Measurements from ENCODE around the gene MAST4. TPM values are rescaled to one million over a fixed set of nuclear protein-coding genes. Genes with fewer than 3 reads are reported as not detected.

MAST4 gene
- total RNA-seq, 1 donor from 2014 or later: 10.4 TPM

DNA sequence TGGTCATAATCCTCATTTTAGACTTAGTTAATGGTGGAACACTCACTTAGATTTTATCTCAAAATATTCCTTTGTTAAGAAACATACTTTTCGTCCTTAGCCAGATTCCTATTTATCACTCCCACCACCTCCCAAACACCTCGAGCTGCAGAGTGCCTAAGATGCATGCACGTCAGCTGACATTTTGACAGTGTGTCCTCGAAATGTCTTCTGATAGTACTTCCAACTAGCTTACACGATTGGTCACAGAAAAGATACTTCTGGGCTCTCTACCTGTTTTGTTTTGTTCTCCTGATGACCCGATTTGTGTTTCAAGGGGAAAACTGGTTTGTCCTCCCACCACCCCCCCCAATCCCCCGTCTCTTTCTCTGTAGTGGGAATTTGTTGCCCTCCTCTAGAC is 230.1 kb downstream of the MAST4 start:
- H3K9ac ChIP-seq (ENCODE audit: low read depth in 1 of 3, low read length in 3 of 3): no peak overlapping the region
- no peaks in the 10 kb centered on the region for H3K36me3 ChIP-seq (ENCODE audit: control insufficient read depth in 3 of 3, insufficient read depth in 3 of 3, low read length in 3 of 3)
- H3K27me3 ChIP-seq (ENCODE audit: control insufficient read depth in 3 of 3, insufficient read depth in 3 of 3, low read length in 3 of 3): no peaks in the 10 kb centered on the region
- H3K4me1 ChIP-seq (ENCODE audit: control insufficient read depth in 3 of 3, insufficient read depth in 3 of 3, low read length in 3 of 3): peaks cover 3 to 14% (median 4%) of the 10 kb centered on the region in 3 donors
- no peaks in the 10 kb centered on the region for H3K9me3 ChIP-seq (ENCODE audit: control insufficient read depth in 3 of 3, low read length in 3 of 3)
- H3K27ac ChIP-seq (ENCODE audit: low read depth, low read length): no peak overlapping the region
- H3K4me3 ChIP-seq (ENCODE audit: low read length in 3 of 3): no peak overlapping the region

DNA sequence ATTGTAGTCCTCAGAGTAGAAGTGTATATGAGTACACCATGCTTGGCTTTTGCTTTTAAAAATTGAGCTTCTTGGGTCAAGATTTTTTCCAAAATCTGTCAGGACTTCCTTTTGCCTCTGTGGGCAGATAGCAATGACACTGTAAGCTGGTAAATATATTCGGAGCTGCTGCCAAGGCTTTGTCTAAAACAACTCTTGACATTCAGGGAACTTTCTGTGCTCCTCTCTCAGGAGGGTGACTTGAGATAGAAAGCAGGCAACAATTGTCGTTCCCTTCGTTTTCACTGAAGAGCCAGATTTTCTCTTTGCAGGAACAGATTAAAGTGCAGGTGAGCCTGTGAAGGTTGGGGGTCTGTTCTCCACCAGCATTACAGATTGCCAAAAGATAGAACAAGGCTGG is 230.5 kb downstream of the MAST4 start:
- no peak overlapping the region for H3K27ac ChIP-seq (ENCODE audit: low read depth, low read length)
- H3K4me1 ChIP-seq (ENCODE audit: control insufficient read depth in 3 of 3, insufficient read depth in 3 of 3, low read length in 3 of 3): peaks cover 3 to 14% (median 4%) of the 10 kb centered on the region in 3 donors
- no peaks in the 10 kb centered on the region for H3K27me3 ChIP-seq (ENCODE audit: control insufficient read depth in 3 of 3, insufficient read depth in 3 of 3, low read length in 3 of 3)
- no peaks in the 10 kb centered on the region for H3K9me3 ChIP-seq (ENCODE audit: control insufficient read depth in 3 of 3, low read length in 3 of 3)
- H3K4me3 ChIP-seq (ENCODE audit: low read length in 3 of 3): no peak overlapping the region
- no peaks in the 10 kb centered on the region for H3K36me3 ChIP-seq (ENCODE audit: control insufficient read depth in 3 of 3, insufficient read depth in 3 of 3, low read length in 3 of 3)
- no peak overlapping the region for H3K9ac ChIP-seq (ENCODE audit: low read depth in 1 of 3, low read length in 3 of 3)

DNA sequence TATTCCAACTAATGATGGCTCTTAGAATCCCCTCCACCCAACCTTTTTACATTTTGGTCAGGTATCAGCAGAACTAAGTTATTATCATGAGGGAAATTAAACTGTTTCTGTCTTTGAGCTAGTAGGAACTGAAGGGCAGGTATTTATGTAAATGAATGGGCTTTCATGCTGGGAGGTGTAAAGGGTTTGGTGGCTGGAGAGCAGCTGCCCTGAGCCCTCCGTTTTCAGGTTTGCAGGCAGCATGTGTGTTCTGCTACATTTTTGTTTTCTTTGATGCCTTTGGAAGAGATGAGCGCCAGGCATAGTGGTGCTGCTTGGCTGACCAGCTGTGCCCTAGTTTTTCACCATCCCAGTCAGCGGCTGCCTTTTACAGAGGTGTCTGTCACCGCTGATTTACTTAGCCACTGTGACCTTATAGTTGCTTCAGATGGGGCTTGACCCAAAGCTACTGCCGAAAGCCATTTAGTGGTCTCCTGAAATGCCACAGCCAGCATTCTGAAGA is 231.9 kb downstream of the MAST4 start:
- Histone ChIP-seq H3K27ac (ENCODE audit: low read depth, low read length) (no peak overlapping the region), H3K9ac (ENCODE audit: low read depth in 1 of 3, low read length in 3 of 3) (peak overlapping the region; percentile 20 to 68 (median 34)), H3K27me3 (ENCODE audit: control insufficient read depth in 3 of 3, insufficient read depth in 3 of 3, low read length in 3 of 3) (no peaks in the 10 kb centered on the region), H3K36me3 (ENCODE audit: control insufficient read depth in 3 of 3, insufficient read depth in 3 of 3, low read length in 3 of 3) (no peaks in the 10 kb centered on the region), H3K4me1 (ENCODE audit: control insufficient read depth in 3 of 3, insufficient read depth in 3 of 3, low read length in 3 of 3) (peaks cover 3 to 14% (median 4%) of the 10 kb centered on the region in 3 donors), H3K9me3 (ENCODE audit: control insufficient read depth in 3 of 3, low read length in 3 of 3) (no peaks in the 10 kb centered on the region), H3K4me3 (ENCODE audit: low read length in 3 of 3) (peak overlapping the region; percentile 44 to 78 (median 74))

DNA sequence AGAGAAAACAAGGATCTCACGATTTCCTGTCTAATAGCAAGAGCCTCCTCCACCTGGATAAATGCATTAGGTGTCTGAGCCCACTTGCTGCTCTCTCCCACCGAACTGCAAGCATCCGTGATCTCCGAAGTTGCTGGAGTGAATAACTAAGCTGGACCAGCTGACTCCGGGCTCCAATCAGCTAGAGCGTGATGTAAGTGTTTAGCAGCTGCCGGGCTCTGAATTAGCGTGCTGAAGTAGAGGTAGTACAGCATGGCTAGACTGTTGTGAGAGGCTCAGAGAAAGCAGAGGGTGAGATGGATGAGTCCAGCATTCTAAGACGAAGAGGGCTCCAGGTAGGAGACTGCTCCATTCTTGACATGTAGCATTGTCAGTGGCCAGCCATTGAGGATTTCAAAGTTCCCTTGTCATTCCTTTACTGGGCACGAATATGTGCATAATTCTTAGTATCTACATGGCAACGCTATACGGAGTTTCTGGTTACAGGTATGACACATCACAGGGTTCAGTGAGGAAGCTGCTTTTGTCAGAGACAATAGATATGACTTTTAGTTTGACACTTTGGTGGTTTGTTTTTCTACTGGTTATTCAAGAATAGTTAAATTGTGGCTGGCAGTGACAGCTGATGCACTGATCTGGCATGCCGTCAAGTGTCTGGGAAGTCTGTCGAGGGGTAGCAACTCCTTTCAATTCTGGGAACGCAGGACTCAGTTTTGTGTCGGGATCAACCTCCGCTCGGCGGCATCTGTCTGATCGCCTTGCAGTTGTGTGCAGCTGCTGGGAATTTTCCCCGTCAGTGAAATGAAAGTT is 232.6 kb downstream of the MAST4 start:
- H3K4me1 ChIP-seq (ENCODE audit: control insufficient read depth in 3 of 3, insufficient read depth in 3 of 3, low read length in 3 of 3): peaks cover 3 to 14% (median 4%) of the 10 kb centered on the region in 3 donors
- peak overlapping the region; percentile 57 for H3K27ac ChIP-seq (ENCODE audit: low read depth, low read length)
- no peaks in the 10 kb centered on the region for H3K27me3 ChIP-seq (ENCODE audit: control insufficient read depth in 3 of 3, insufficient read depth in 3 of 3, low read length in 3 of 3)
- no peaks in the 10 kb centered on the region for H3K9me3 ChIP-seq (ENCODE audit: control insufficient read depth in 3 of 3, low read length in 3 of 3)
- H3K4me3 ChIP-seq (ENCODE audit: low read length in 3 of 3): peak overlapping the region; percentile 44 to 78 (median 74)
- H3K36me3 ChIP-seq (ENCODE audit: control insufficient read depth in 3 of 3, insufficient read depth in 3 of 3, low read length in 3 of 3): no peaks in the 10 kb centered on the region
- peak overlapping the region; percentile 20 to 68 (median 34) for H3K9ac ChIP-seq (ENCODE audit: low read depth in 1 of 3, low read length in 3 of 3)

DNA sequence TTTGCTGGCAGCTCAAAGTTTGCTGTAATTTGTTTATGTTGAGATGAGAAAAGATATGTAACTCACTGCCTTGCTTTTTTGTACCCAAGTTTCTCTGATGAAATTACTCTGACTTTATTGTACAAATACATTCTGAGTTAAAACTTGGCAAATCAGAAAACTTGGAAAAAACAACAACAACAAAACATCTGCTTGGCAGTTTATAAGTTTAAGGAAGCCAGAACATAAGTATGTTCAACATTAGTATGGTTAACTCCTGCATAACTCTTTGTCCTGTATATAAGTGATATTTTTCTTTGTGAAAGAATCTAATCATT is 233.1 kb downstream of the MAST4 start:
- H3K9ac ChIP-seq (ENCODE audit: low read depth in 1 of 3, low read length in 3 of 3): peak overlapping the region; percentile 20 to 47 (median 34)
- H3K4me1 ChIP-seq (ENCODE audit: control insufficient read depth in 3 of 3, insufficient read depth in 3 of 3, low read length in 3 of 3): peaks cover 3 to 14% (median 4%) of the 10 kb centered on the region in 3 donors
- H3K27me3 ChIP-seq (ENCODE audit: control insufficient read depth in 3 of 3, insufficient read depth in 3 of 3, low read length in 3 of 3): no peaks in the 10 kb centered on the region
- H3K36me3 ChIP-seq (ENCODE audit: control insufficient read depth in 3 of 3, insufficient read depth in 3 of 3, low read length in 3 of 3): no peaks in the 10 kb centered on the region
- peak overlapping the region; percentile 57 for H3K27ac ChIP-seq (ENCODE audit: low read depth, low read length)
- H3K4me3 ChIP-seq (ENCODE audit: low read length in 3 of 3): peak overlapping the region; percentile 44 to 78 (median 74)
- no peaks in the 10 kb centered on the region for H3K9me3 ChIP-seq (ENCODE audit: control insufficient read depth in 3 of 3, low read length in 3 of 3)

DNA sequence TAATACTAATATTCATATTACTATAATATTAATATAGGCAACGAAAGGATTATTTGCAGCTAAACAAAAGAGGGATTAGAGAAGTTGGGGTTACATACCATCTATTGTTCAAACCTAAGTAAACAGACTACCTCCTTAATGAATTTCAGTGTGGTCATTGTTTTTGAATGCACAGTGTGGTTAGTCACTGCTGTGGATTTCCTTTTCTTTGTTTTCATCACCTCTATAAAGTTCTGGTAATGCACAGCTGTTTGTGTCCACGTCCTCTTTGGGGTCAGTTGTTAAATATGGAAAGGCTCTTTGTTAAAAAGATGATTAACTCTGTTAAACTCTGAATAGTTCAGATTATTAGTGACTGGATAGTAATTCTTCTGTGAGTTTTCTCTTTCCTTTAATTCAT is 233.6 kb downstream of the MAST4 start:
- Histone ChIP-seq H3K9ac (ENCODE audit: low read depth in 1 of 3, low read length in 3 of 3) (no peak overlapping the region), H3K4me3 (ENCODE audit: low read length in 3 of 3) (no peak overlapping the region), H3K4me1 (ENCODE audit: control insufficient read depth in 3 of 3, insufficient read depth in 3 of 3, low read length in 3 of 3) (peaks cover 3 to 14% (median 4%) of the 10 kb centered on the region in 3 donors), H3K27me3 (ENCODE audit: control insufficient read depth in 3 of 3, insufficient read depth in 3 of 3, low read length in 3 of 3) (no peaks in the 10 kb centered on the region), H3K9me3 (ENCODE audit: control insufficient read depth in 3 of 3, low read length in 3 of 3) (no peaks in the 10 kb centered on the region), H3K36me3 (ENCODE audit: control insufficient read depth in 3 of 3, insufficient read depth in 3 of 3, low read length in 3 of 3) (no peaks in the 10 kb centered on the region), H3K27ac (ENCODE audit: low read depth, low read length) (no peak overlapping the region)

DNA sequence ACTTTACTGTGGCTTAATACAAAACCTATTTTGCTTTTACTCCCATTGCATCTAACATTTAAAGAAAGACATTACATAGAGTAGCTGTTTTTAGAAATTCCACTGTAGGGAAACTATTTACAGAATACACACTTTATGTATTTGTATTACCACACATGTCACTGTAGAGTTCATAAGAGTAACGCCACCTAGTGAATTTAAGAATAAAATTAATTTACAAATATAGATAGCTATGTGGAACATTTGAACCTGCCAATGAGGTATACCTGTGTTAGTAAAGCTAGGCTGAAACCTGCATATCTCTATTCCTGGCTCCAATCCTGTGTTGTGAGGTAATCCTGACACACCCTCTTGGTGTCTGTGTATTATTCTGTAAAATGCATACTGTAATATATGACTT is 234.4 kb downstream of the MAST4 start:
- no peak overlapping the region for H3K4me3 ChIP-seq (ENCODE audit: low read length in 3 of 3)
- no peak overlapping the region for H3K9ac ChIP-seq (ENCODE audit: low read depth in 1 of 3, low read length in 3 of 3)
- no peaks in the 10 kb centered on the region for H3K9me3 ChIP-seq (ENCODE audit: control insufficient read depth in 3 of 3, low read length in 3 of 3)
- no peak overlapping the region for H3K27ac ChIP-seq (ENCODE audit: low read depth, low read length)
- H3K27me3 ChIP-seq (ENCODE audit: control insufficient read depth in 3 of 3, insufficient read depth in 3 of 3, low read length in 3 of 3): no peaks in the 10 kb centered on the region
- no peaks in the 10 kb centered on the region for H3K36me3 ChIP-seq (ENCODE audit: control insufficient read depth in 3 of 3, insufficient read depth in 3 of 3, low read length in 3 of 3)
- H3K4me1 ChIP-seq (ENCODE audit: control insufficient read depth in 3 of 3, insufficient read depth in 3 of 3, low read length in 3 of 3): peaks cover 3 to 14% (median 4%) of the 10 kb centered on the region in 3 donors

DNA sequence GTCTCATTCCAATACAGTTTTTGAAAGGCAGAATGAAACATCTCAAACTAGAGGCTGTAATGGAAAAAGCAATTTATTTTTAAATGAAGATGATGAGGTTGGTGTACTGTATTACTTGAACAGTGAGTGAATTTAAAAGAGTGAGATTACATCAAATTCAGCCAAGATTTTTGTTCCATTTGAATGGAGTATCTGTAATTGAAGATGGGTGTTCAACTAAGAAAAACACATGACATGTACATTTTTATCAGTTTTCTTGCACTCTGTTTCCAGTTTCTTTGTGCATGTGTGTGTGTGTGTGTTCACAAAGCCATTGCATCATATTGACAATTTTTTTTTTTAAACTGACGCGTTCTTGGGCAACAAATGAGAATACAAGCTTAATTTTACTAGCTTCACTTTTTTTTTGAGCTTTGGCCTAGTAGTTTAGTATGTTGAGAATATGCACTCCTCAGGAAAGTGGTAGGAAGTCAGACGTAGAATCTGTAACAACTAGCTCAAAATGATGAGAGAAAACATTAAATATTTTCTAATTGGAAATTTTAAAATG is 243.5 kb downstream of the MAST4 start:
- no peaks in the 10 kb centered on the region for H3K9me3 ChIP-seq (ENCODE audit: control insufficient read depth in 3 of 3, low read length in 3 of 3)
- no peak overlapping the region for H3K9ac ChIP-seq (ENCODE audit: low read depth in 1 of 3, low read length in 3 of 3)
- no peak overlapping the region for H3K27ac ChIP-seq (ENCODE audit: low read depth, low read length)
- H3K27me3 ChIP-seq (ENCODE audit: control insufficient read depth in 3 of 3, insufficient read depth in 3 of 3, low read length in 3 of 3): no peaks in the 10 kb centered on the region
- no peak overlapping the region for H3K4me3 ChIP-seq (ENCODE audit: low read length in 3 of 3)
- H3K4me1 ChIP-seq (ENCODE audit: control insufficient read depth in 3 of 3, insufficient read depth in 3 of 3, low read length in 3 of 3): no peaks in the 10 kb centered on the region
- H3K36me3 ChIP-seq (ENCODE audit: control insufficient read depth in 3 of 3, insufficient read depth in 3 of 3, low read length in 3 of 3): no peaks in the 10 kb centered on the region

DNA sequence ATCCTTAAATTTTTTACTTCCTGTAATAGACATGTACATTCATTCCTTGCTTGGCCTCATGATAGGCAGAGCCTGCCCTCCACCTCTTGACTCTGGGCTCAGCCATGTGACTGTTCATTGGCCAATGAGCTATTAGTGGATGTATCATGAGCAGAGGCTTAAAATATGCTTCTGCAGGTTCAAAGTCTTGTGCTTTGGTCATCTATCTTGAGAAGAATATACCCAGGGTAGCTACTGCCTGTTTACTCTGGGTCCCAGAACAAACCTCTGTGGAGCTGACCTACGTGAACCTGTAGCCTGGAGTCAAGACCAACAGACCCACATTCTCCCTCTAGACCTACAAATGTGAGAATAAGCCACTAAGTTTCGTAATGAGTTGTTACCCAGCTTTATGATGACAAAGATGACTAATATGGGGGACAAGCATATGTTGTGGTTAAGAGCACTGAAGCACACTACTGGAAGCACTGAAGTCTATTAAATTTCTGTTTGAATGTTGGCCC is 244.4 kb downstream of the MAST4 start:
- H3K4me3 ChIP-seq (ENCODE audit: low read length in 3 of 3): no peak overlapping the region
- H3K27ac ChIP-seq (ENCODE audit: low read depth, low read length): no peak overlapping the region
- no peaks in the 10 kb centered on the region for H3K9me3 ChIP-seq (ENCODE audit: control insufficient read depth in 3 of 3, low read length in 3 of 3)
- H3K27me3 ChIP-seq (ENCODE audit: control insufficient read depth in 3 of 3, insufficient read depth in 3 of 3, low read length in 3 of 3): no peaks in the 10 kb centered on the region
- H3K36me3 ChIP-seq (ENCODE audit: control insufficient read depth in 3 of 3, insufficient read depth in 3 of 3, low read length in 3 of 3): no peaks in the 10 kb centered on the region
- no peak overlapping the region for H3K9ac ChIP-seq (ENCODE audit: low read depth in 1 of 3, low read length in 3 of 3)
- no peaks in the 10 kb centered on the region for H3K4me1 ChIP-seq (ENCODE audit: control insufficient read depth in 3 of 3, insufficient read depth in 3 of 3, low read length in 3 of 3)

DNA sequence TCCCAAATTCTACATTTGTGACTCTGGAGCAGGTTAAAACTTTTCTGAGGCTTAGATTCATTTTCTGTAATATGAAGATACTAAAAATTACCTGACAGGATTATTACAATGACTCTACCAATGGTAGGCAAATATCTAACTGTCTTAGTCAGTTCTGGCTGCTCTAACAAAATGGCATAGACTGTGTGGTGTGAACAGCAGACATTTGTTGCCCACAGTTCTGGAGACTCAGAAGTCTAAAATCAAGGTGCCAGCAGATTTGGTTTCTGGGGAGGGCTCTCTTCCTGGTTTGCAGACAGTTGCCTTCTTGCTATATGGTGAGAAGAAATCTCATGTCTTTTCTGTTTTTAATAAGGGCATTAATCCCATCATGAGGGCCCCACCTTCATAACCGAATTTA is 245.1 kb downstream of the MAST4 start:
- H3K9ac ChIP-seq (ENCODE audit: low read depth in 1 of 3, low read length in 3 of 3): no peak overlapping the region
- H3K9me3 ChIP-seq (ENCODE audit: control insufficient read depth in 3 of 3, low read length in 3 of 3): no peaks in the 10 kb centered on the region
- no peak overlapping the region for H3K4me3 ChIP-seq (ENCODE audit: low read length in 3 of 3)
- no peaks in the 10 kb centered on the region for H3K36me3 ChIP-seq (ENCODE audit: control insufficient read depth in 3 of 3, insufficient read depth in 3 of 3, low read length in 3 of 3)
- H3K4me1 ChIP-seq (ENCODE audit: control insufficient read depth in 3 of 3, insufficient read depth in 3 of 3, low read length in 3 of 3): no peaks in the 10 kb centered on the region
- H3K27ac ChIP-seq (ENCODE audit: low read depth, low read length): no peak overlapping the region
- no peaks in the 10 kb centered on the region for H3K27me3 ChIP-seq (ENCODE audit: control insufficient read depth in 3 of 3, insufficient read depth in 3 of 3, low read length in 3 of 3)
